A549 (cell line): Measurements from ENCODE around the gene SLC8A1. TPM values are rescaled to one million over a fixed set of nuclear protein-coding genes. Genes with fewer than 3 reads are reported as not detected.

Experiments
- ATAC-seq, 2 experiments: fragments of 200-7000 bp in 1 of 2; fragments of >200 bp in 1 of 2; cut with Nextera tagmentation in 1 of 2; cut with Tn5 transposase in 1 of 2; 3 replicates each; pipeline versions ENCODE4 v1.8.0 to v1.9.1; 2018 to 2020; ENCODE audit warnings: mild to moderate bottlenecking in 1 of 2, moderate library complexity in 1 of 2
- CTCF ChIA-PET: fragments of 300-600 bp; sonication (Branson Sonifier 250); formaldehyde crosslinking; extraction: SDS; loops from one replicate; lab custom pipeline; 2021; ENCODE audit warnings: antibody characterized with exemption, inconsistent platforms; lab: Yijun Ruan, JAX
- POLR2A ChIA-PET: fragments of 350-600 bp; formaldehyde crosslinking; extraction: SDS; loops from one replicate; lab custom pipeline; 2021; ENCODE audit warnings: antibody characterized with exemption, inconsistent platforms; lab: Yijun Ruan, JAX
- DNase-seq, 2 experiments: peaks; one replicate each; pipeline versions ENCODE4 v3.0.0 to v3.0.0-alpha.2; 2011 to 2016; ENCODE audit warnings: low read depth in 1 of 2, low spot score in 1 of 2
- FAIRE-seq: peaks from 2 replicates; lab custom pipeline; 2011; peaks lifted over from hg19 to GRCh38; lab: Jason Lieb, UNC
- H3K27ac ChIP-seq, 2 experiments: fragments of >200 bp; sonication (Bioruptor Twin); formaldehyde crosslinking; 3 replicates each; pipeline ENCODE4 v1.5.1; 2016 to 2017
- H3K4me1 ChIP-seq: fragments of >200 bp; sonication (Bioruptor Twin); formaldehyde crosslinking; 3 replicates; pipeline ENCODE4 v1.6.1; 2016
- H3K4me2 ChIP-seq: fragments of >200 bp; sonication (Bioruptor Twin); formaldehyde crosslinking; 3 replicates; pipeline ENCODE4 v1.6.1; 2016
- H3K4me3 ChIP-seq: fragments of >200 bp; sonication (Bioruptor Twin); formaldehyde crosslinking; 3 replicates; pipeline ENCODE4 v1.5.1; 2016
- H3K9me3 ChIP-seq: fragments of >200 bp; sonication (Bioruptor Twin); formaldehyde crosslinking; 3 replicates; pipeline ENCODE4 v1.6.1; 2016
- CBX8 ChIP-seq: fragments of 200-600 bp; sonication (generic); IDR thresholded peaks from 2 replicates; pipeline ENCODE4 v1.6.1; 2016
- ELK1 ChIP-seq: fragments of 150-350 bp; IDR thresholded peaks from 2 replicates; pipeline ENCODE4 v1.6.1; 2014; ENCODE audit warnings: low read depth, mild to moderate bottlenecking, low read length
- EP300 ChIP-seq, 2 experiments: fragments of >200 bp; sonication (Bioruptor Twin); formaldehyde crosslinking; IDR thresholded peaks; 2 replicates in 1 of 2; 3 replicates in 1 of 2; pipeline ENCODE4 v1.6.1; 2016 to 2017
- FOXS1 ChIP-seq: fragments of 250-450 bp; sonication (Bioruptor Pico); IDR thresholded peaks from 2 replicates; pipeline ENCODE4 v1.5.0; 2020; ENCODE audit warnings: mild to moderate bottlenecking, moderate library complexity
- GATA3 ChIP-seq: IDR thresholded peaks from 2 replicates; pipeline ENCODE4 v1.6.1; 2012; ENCODE audit warnings: borderline replicate concordance
- HDAC2 ChIP-seq: fragments of 200-600 bp; sonication (generic); IDR thresholded peaks from 2 replicates; pipeline ENCODE4 v1.6.1; 2016
- HEYL ChIP-seq: fragments of 250-450 bp; sonication (Bioruptor Pico); IDR thresholded peaks from 2 replicates; pipeline ENCODE4 v1.8.0; 2021; ENCODE audit warnings: mild to moderate bottlenecking, moderate library complexity
- HMGXB4 ChIP-seq: fragments of 250-450 bp; sonication (Bioruptor Pico); IDR thresholded peaks from 2 replicates; pipeline ENCODE4 v1.5.0; 2021; ENCODE audit warnings: mild to moderate bottlenecking, moderate library complexity, borderline replicate concordance
- HOXA7 ChIP-seq: fragments of 250-450 bp; sonication (Bioruptor Pico); IDR thresholded peaks from 2 replicates; pipeline ENCODE4 v1.5.0; 2020; ENCODE audit warnings: mild to moderate bottlenecking, moderate library complexity
- HOXB13 ChIP-seq: fragments of 250-450 bp; sonication (Bioruptor Pico); IDR thresholded peaks from 2 replicates; pipeline ENCODE4 v1.5.0; 2020; ENCODE audit warnings: low read depth, mild to moderate bottlenecking, moderate library complexity
- JUN ChIP-seq, 2 experiments: fragments of >200 bp; sonication (Bioruptor Twin); formaldehyde crosslinking; IDR thresholded peaks; 2 replicates in 1 of 2; 3 replicates in 1 of 2; pipeline ENCODE4 v1.6.1; 2016 to 2017
- JUNB ChIP-seq: fragments of >200 bp; sonication (Bioruptor Twin); formaldehyde crosslinking; IDR thresholded peaks from 2 replicates; pipeline ENCODE4 v1.6.1; 2016
- KDM5A ChIP-seq: fragments of 200-600 bp; sonication (generic); IDR thresholded peaks from 2 replicates; pipeline ENCODE4 v1.6.1; 2016; ENCODE audit warnings: antibody characterized with exemption, mild to moderate bottlenecking
- NFE2L2 ChIP-seq: fragments of 150-350 bp; conservative IDR thresholded peaks from 2 replicates; pipeline ENCODE4 v1.6.1; 2014; ENCODE audit warnings: low read length
- NPAS2 ChIP-seq: fragments of 250-450 bp; sonication (Bioruptor Pico); IDR thresholded peaks from 2 replicates; pipeline ENCODE4 v1.8.0; 2022; ENCODE audit warnings: mild to moderate bottlenecking, moderate library complexity, borderline replicate concordance
- POLR2A ChIP-seq: IDR thresholded peaks from 2 replicates; pipeline ENCODE4 v1.6.1; 2012; ENCODE audit warnings: mild to moderate bottlenecking, low read length
- RAD21 ChIP-seq, 2 experiments: fragments of >200 bp in 1 of 2; sonication (Bioruptor Twin) in 1 of 2; formaldehyde crosslinking in 1 of 2; IDR thresholded peaks in 1 of 2; conservative IDR thresholded peaks in 1 of 2; 2 replicates in 1 of 2; 3 replicates in 1 of 2; pipeline ENCODE4 v1.6.1; 2012 to 2018; ENCODE audit warnings: inconsistent platforms in 1 of 2
- RARB ChIP-seq: fragments of 250-450 bp; sonication (Bioruptor Pico); IDR thresholded peaks from 2 replicates; pipeline ENCODE4 v1.8.0; 2021; ENCODE audit warnings: mild to moderate bottlenecking, moderate library complexity
- RFX5 ChIP-seq: fragments of 450-650 bp; IDR thresholded peaks from 2 replicates; pipeline ENCODE4 v1.7.1; 2014; ENCODE audit warnings: antibody characterized with exemption, mild to moderate bottlenecking, moderate library complexity
- RNF2 ChIP-seq: fragments of 200-600 bp; sonication (generic); IDR thresholded peaks from 2 replicates; pipeline ENCODE4 v1.6.1; 2016; ENCODE audit warnings: low read depth, mild to moderate bottlenecking, antibody characterized with exemption, moderate library complexity, borderline replicate concordance
- SMC3 ChIP-seq: fragments of >200 bp; sonication (Bioruptor Twin); formaldehyde crosslinking; IDR thresholded peaks from 3 replicates; pipeline ENCODE4 v1.6.1; 2018; ENCODE audit warnings: inconsistent platforms
- SREBF2 ChIP-seq: fragments of 450-650 bp; IDR thresholded peaks from 2 replicates; pipeline ENCODE4 v1.6.1; 2014; ENCODE audit warnings: mild to moderate bottlenecking, moderate library complexity
- ZSCAN20 ChIP-seq: fragments of 250-450 bp; sonication (Bioruptor Pico); IDR thresholded peaks from 2 replicates; pipeline ENCODE4 v1.8.0; 2022; ENCODE audit warnings: mild to moderate bottlenecking, moderate library complexity
- WGBS: methylation state at CpG from one replicate; pipeline ENCODE4 v1.1.6; 2017; ENCODE audit errors: missing lambda C conversion rate; 5-methylcytosine and 5-hydroxymethylcytosine counted together
- polyA plus RNA-seq, 4 experiments: library from polyadenylated mRNA; depleted of rRNA in 3 of 4; stranded (reverse); fragments of >200 nt; fragmentation: RNase III in 1 of 4; extraction: RNeasy Plus Mini Kit Qiagen cat#74134 plus additional on column Dnase treatment in 1 of 4; gene quantifications; 2 replicates in 3 of 4; 3 replicates in 1 of 4; pipeline ENCODE4 v1.2.3, GENCODE V29; 2011 to 2017
- TF ChIP-seq, protein P1 (sequence below): IDR thresholded peaks from 2 replicates; pipeline ENCODE4 v1.6.1; 2012
- TF ChIP-seq, protein P2 (sequence below): fragments of >200 bp; sonication (Bioruptor Twin); formaldehyde crosslinking; IDR thresholded peaks from 3 replicates; pipeline ENCODE4 v1.5.1; 2016

SLC8A1 gene
- polyA plus RNA-seq, 2 of the 4 experiments (the other 2 are of a cell fraction), result 0.28 to 0.92 TPM

DNA sequence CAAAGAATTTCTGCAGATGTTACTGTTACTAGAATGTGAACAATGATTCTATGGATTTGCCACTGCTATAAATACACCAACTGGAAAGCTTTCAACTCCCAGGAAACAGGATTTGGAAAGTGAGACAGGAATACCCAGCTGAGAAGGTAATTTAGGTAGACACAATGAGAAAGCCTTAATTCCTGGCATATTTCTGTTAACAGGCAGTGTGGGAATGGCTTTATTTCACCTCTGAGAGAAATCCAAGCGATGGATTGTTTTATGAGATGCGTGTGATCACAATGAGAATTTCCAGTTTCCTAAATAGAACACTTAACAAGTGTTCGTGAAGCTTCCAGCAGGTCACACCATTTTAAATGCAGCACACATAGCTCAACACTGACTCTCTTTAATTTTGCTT is 133.0 kb downstream of the SLC8A1 start:
- Histone ChIP-seq H3K4me2 (no peak overlapping the region), H3K4me1 (no peaks in the 10 kb centered on the region; the same call in 2 of the 3 replicates), H3K4me3 (no peak overlapping the region), H3K27ac (no peak overlapping the region), H3K9me3 (peaks cover 6% of the 10 kb centered on the region; the same call in 1 of the 3 replicates)
- ATAC-seq (no peak), DNase-seq (no peak), FAIRE-seq (no peak)
- ChIA-PET POLR2A (no interaction called here), CTCF (interaction anchor here (0.6 kb wide), 1 partner anchor 200 kb away, joined by 4 read pairs; no protein-coding TSS in a partner anchor)
- TF ChIP-seq GATA3, result no peak
- no peak for TF ChIP-seq KDM5A
- TF ChIP-seq NFE2L2, result no peak
- no peak for TF ChIP-seq HOXB13
- no peak for TF ChIP-seq JUNB
- no peak for TF ChIP-seq RARB
- TF ChIP-seq HEYL (CRISPR knock-in tag), result no peak
- TF ChIP-seq CBX8, result no peak
- whole genome bisulfite sequencing, result 36% methylated on average over 3 of the region's 3 CpGs

DNA sequence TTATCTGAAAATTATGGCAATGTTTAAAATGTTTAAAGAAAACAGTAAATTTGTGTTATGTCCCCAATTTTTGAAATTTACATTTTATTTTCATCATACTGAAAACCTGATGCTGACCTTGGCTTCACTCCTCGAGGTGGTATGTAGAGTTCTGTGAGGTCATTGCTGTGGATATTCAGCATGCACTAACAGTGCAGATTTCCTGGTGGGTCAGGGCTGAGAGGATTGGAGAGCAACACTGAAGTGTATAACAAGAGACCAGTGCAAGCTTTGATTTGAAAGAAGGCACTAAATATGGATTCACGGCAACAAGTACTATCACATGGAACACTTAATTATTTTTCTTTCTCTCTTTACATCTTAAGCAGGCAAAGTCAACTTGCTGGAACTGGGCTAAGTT is 134.1 kb downstream of the SLC8A1 start:
- DNase-seq (no peak), FAIRE-seq (no peak), ATAC-seq (no peak)
- CTCF ChIA-PET, result interaction anchor here (0.5 kb wide), 1 partner anchor 34 kb away, joined by 4 read pairs; no protein-coding TSS in a partner anchor
- Histone ChIP-seq H3K4me3 (no peak overlapping the region), H3K27ac (no peak overlapping the region), H3K4me2 (no peak overlapping the region), H3K4me1 (no peaks in the 10 kb centered on the region; the same call in 2 of the 3 replicates), H3K9me3 (peaks cover 6% of the 10 kb centered on the region; the same call in 1 of the 3 replicates)
- TF ChIP-seq JUN (IDR thresholded peaks at IDR 0.05) (no peak), RNF2 (no peak), SREBF2 (no peak), NPAS2 (CRISPR knock-in tag) (no peak), ELK1 (no peak), FOXS1 (CRISPR knock-in tag) (no peak), SMC3 (no peak), HMGXB4 (no peak), KDM5A (no peak), ZSCAN20 (no peak), HOXB13 (no peak), RFX5 (no peak), EP300 (IDR thresholded peaks at IDR 0.05) (no peak), HOXA7 (CRISPR knock-in tag) (no peak), HDAC2 (no peak), RAD21 (conservative IDR thresholded peaks at IDR 0.05 in 1 of 2, IDR thresholded peaks at IDR 0.05 in 1 of 2) (no peak), POLR2A (no peak), CBX8 (no peak)
- TF ChIP-seq, protein P1, sequence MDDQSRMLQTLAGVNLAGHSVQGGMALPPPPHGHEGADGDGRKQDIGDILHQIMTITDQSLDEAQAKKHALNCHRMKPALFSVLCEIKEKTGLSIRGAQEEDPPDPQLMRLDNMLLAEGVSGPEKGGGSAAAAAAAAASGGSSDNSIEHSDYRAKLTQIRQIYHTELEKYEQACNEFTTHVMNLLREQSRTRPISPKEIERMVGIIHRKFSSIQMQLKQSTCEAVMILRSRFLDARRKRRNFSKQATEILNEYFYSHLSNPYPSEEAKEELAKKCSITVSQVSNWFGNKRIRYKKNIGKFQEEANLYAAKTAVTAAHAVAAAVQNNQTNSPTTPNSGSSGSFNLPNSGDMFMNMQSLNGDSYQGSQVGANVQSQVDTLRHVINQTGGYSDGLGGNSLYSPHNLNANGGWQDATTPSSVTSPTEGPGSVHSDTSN, result no peak
- TF ChIP-seq, protein P2, sequence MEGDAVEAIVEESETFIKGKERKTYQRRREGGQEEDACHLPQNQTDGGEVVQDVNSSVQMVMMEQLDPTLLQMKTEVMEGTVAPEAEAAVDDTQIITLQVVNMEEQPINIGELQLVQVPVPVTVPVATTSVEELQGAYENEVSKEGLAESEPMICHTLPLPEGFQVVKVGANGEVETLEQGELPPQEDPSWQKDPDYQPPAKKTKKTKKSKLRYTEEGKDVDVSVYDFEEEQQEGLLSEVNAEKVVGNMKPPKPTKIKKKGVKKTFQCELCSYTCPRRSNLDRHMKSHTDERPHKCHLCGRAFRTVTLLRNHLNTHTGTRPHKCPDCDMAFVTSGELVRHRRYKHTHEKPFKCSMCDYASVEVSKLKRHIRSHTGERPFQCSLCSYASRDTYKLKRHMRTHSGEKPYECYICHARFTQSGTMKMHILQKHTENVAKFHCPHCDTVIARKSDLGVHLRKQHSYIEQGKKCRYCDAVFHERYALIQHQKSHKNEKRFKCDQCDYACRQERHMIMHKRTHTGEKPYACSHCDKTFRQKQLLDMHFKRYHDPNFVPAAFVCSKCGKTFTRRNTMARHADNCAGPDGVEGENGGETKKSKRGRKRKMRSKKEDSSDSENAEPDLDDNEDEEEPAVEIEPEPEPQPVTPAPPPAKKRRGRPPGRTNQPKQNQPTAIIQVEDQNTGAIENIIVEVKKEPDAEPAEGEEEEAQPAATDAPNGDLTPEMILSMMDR, result no peak
- 13% methylated on average over 2 of the region's 2 CpGs for WGBS
- POLR2A ChIA-PET, result no interaction called here
